ENCODE measurements around the gene MAGEA3.

GRCh38 chrX:152738560-152738959, 40.0 kb downstream of the MAGEA3 start:
- no peak for TF ChIP-seq CTCF (IDR thresholded peaks at IDR 0.05)
- TF ChIP-seq POLR2A (IDR thresholded peaks at IDR 0.05): no peak
- no peak for TF ChIP-seq EP300 (IDR thresholded peaks at IDR 0.05)
- no peak for TF ChIP-seq POLR2AphosphoS5 (IDR thresholded peaks at IDR 0.05)
